ENCODE data around the gene HIBCH. TPM values are rescaled to one million over a fixed set of nuclear protein-coding genes. Genes with fewer than 3 reads are reported as not detected.

Gene HIBCH
- total and polyA plus RNA-seq, 2 donors from 2014 or later: 35.7 to 115 TPM

- no peaks in the 10 kb centered on the region for H3K9me3 ChIP-seq (ENCODE audit: control insufficient read depth in 2 of 3, insufficient read depth in 1 of 3, low read length in 3 of 3)
- no peaks in the 10 kb centered on the region for H3K27me3 ChIP-seq (ENCODE audit: control insufficient read depth, insufficient read depth, low read length)
- H3K27ac ChIP-seq (ENCODE audit: low read depth in 2 of 2, low read length in 2 of 2): no peak overlapping the region
- intact Hi-C loops (cut with DNase I): no loop called here
- no peaks in the 10 kb centered on the region for H3K4me1 ChIP-seq (ENCODE audit: control insufficient read depth in 2 of 3, insufficient read depth in 2 of 3, low read depth in 1 of 3, low read length in 3 of 3)
- no peak overlapping the region for H3K9ac ChIP-seq (ENCODE audit: low read length in 3 of 3)
- H3K4me3 ChIP-seq (ENCODE audit: low read length in 3 of 3): no peak overlapping the region
- H3K36me3 ChIP-seq (ENCODE audit: control insufficient read depth in 2 of 3, insufficient read depth in 3 of 3, low read length in 3 of 3): peaks cover 0 to 4% (median 0%) of the 10 kb centered on the region in 3 donors
- no peak for FAIRE-seq
- no peak for DNase-seq
- TF ChIP-seq CTCF (IDR thresholded peaks at IDR 0.05; ENCODE audit: borderline replicate concordance, extremely low read depth, insufficient read depth): no peak
These were observed 102.0 kb downstream of the HIBCH start for GRCh38 chr2:190217616-190218015.

- Histone ChIP-seq H3K36me3 (ENCODE audit: control insufficient read depth in 2 of 3, insufficient read depth in 3 of 3, low read length in 3 of 3) (peaks cover 2 to 6% (median 3%) of the 10 kb centered on the region in 3 donors), H3K9me3 (ENCODE audit: control insufficient read depth in 2 of 3, insufficient read depth in 1 of 3, low read length in 3 of 3) (no peaks in the 10 kb centered on the region), H3K27me3 (ENCODE audit: control insufficient read depth, insufficient read depth, low read length) (no peaks in the 10 kb centered on the region), H3K4me3 (ENCODE audit: low read length in 3 of 3) (no peak overlapping the region), H3K4me1 (ENCODE audit: control insufficient read depth in 2 of 3, insufficient read depth in 2 of 3, low read depth in 1 of 3, low read length in 3 of 3) (no peaks in the 10 kb centered on the region), H3K27ac (ENCODE audit: low read depth in 2 of 2, low read length in 2 of 2) (no peak overlapping the region), H3K9ac (ENCODE audit: low read length in 3 of 3) (no peak overlapping the region)
- intact Hi-C loops (cut with DNase I): no loop called here
- FAIRE-seq (no peak), DNase-seq (peak in 4 of 5 donors; percentile 21 to 67 (median 52))
- no peak for TF ChIP-seq CTCF (IDR thresholded peaks at IDR 0.05; ENCODE audit: borderline replicate concordance, extremely low read depth, insufficient read depth)
These were observed 102.8 kb downstream of the HIBCH start for GRCh38 chr2:190216829-190217228.

- H3K4me3 ChIP-seq (ENCODE audit: low read length in 3 of 3): no peak overlapping the region
- no peaks in the 10 kb centered on the region for H3K27me3 ChIP-seq (ENCODE audit: control insufficient read depth, insufficient read depth, low read length)
- H3K36me3 ChIP-seq (ENCODE audit: control insufficient read depth in 2 of 3, insufficient read depth in 3 of 3, low read length in 3 of 3): peaks cover 4 to 10% (median 6%) of the 10 kb centered on the region in 3 donors
- no peaks in the 10 kb centered on the region for H3K9me3 ChIP-seq (ENCODE audit: control insufficient read depth in 2 of 3, insufficient read depth in 1 of 3, low read length in 3 of 3)
- no peak overlapping the region for H3K27ac ChIP-seq (ENCODE audit: low read depth in 2 of 2, low read length in 2 of 2)
- DNase-seq (no peak), FAIRE-seq (no peak)
- no peak for TF ChIP-seq CTCF (IDR thresholded peaks at IDR 0.05; ENCODE audit: borderline replicate concordance, extremely low read depth, insufficient read depth)
- no peaks in the 10 kb centered on the region for H3K4me1 ChIP-seq (ENCODE audit: control insufficient read depth in 2 of 3, insufficient read depth in 2 of 3, low read depth in 1 of 3, low read length in 3 of 3)
- H3K9ac ChIP-seq (ENCODE audit: low read length in 3 of 3): no peak overlapping the region
- intact Hi-C loops (cut with DNase I): no loop called here
These were observed 104.0 kb downstream of the HIBCH start for GRCh38 chr2:190215620-190216019.

All from kidney (tissue), 14 donors.